Measurements from ENCODE around the gene FAM170B. TPM values are rescaled to one million over a fixed set of nuclear protein-coding genes. Genes with fewer than 3 reads are reported as not detected.
A peak's percentile ranks its signal among the peaks of the same experiment; 100 is the strongest.

FAM170B gene
- total RNA-seq, 4 donors from 2014 or later = not detected

DNA sequence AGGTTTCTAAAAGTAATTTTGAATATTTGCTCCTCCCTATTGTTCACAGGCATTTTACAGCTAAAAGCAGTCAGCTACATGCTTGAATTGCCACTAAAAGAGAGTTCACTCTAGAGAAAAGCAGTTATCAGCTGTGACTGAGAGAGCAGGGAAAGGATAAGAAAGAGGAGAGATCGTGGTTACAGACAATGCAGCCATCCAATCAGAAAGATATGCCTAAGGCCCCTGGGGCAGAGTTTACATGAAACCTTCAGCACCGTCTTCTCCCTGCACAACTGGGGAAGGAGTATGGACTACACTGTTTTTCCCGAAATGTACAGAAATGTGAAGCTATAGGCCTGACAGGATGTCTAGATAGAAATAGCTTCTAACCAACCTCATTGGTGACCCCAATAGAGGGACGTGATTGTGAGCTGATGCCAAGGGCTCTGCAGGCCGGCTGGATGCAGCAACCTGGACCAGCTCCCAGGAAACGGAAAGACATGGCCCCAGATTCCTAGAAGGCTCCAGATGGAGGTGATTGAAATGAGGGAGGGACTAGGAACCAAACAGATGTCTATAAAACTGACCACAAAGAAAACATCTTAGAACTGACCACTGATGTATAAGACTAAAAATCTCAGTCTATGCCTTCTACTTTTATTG lies 15.3 kb downstream of the FAM170B start:
- Histone ChIP-seq H3K27me3 (no peaks in the 10 kb centered on the region), H3K4me1 (peaks cover 33 to 37% of the 10 kb centered on the region in 2 donors), H3K9me3 (no peaks in the 10 kb centered on the region), H3K36me3 (no peaks in the 10 kb centered on the region), H3K4me3 (replicated peaks in 1 of 3) (no peak overlapping the region), H3K27ac (peak overlapping the region; percentile 27 to 47 (median 43))
- 74 to 77% methylated on average over 6 of the region's 6 CpGs for WGBS, 2 donors
- TF ChIP-seq POLR2A (IDR thresholded peaks at IDR 0.05) (no peak), CTCF (IDR thresholded peaks at IDR 0.05) (no peak)
- DNase-seq = no peak
- intact Hi-C loops (cut with DNase I) = no loop called here

DNA sequence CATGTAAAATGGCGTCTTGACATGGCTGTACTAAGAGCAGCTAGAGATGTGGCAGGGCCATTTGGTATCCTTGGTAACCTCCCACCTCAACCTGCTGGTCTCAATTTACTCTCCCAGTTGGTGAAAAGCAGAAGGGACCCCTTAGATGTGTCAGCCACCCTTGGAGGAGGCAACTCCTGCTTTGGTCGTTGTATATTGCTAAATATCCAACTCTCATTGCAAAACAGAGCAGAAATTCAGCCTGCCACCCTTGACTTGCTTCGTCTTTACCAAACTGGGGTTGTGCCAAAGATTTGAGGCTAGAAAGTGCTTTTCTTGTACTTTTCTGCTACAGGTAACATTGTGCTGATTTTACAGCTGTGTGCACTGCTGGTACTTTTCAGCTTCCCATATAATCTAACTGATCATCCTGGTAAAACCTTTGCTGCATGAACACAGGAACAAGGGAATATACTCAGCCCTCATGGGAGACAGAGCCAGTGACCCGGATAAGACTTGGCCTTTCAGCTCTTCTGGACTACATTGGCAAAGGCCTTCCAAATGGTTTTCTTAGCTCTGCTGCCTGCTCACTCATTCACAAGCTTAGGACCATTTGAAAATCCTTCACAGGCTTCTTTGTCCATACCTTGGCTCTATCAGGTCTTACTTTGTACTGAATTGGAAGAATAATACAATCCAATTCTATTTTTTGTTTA lies 16.3 kb downstream of the FAM170B start:
- Histone ChIP-seq H3K27me3 (no peaks in the 10 kb centered on the region), H3K36me3 (no peaks in the 10 kb centered on the region), H3K27ac (peak overlapping the region; percentile 27 to 47 (median 43)), H3K4me3 (replicated peaks in 1 of 3) (no peak overlapping the region), H3K9me3 (no peaks in the 10 kb centered on the region), H3K4me1 (peaks cover 42 to 46% of the 10 kb centered on the region in 2 donors)
- 40 to 42% methylated on average over 3 to 4 of the region's 4 CpGs for WGBS, 2 donors
- TF ChIP-seq POLR2A (IDR thresholded peaks at IDR 0.05) (no peak), CTCF (IDR thresholded peaks at IDR 0.05) (no peak)
- DNase-seq = peak in 1 of 2 donors; percentile 43
- intact Hi-C loops (cut with DNase I) = no loop called here

DNA sequence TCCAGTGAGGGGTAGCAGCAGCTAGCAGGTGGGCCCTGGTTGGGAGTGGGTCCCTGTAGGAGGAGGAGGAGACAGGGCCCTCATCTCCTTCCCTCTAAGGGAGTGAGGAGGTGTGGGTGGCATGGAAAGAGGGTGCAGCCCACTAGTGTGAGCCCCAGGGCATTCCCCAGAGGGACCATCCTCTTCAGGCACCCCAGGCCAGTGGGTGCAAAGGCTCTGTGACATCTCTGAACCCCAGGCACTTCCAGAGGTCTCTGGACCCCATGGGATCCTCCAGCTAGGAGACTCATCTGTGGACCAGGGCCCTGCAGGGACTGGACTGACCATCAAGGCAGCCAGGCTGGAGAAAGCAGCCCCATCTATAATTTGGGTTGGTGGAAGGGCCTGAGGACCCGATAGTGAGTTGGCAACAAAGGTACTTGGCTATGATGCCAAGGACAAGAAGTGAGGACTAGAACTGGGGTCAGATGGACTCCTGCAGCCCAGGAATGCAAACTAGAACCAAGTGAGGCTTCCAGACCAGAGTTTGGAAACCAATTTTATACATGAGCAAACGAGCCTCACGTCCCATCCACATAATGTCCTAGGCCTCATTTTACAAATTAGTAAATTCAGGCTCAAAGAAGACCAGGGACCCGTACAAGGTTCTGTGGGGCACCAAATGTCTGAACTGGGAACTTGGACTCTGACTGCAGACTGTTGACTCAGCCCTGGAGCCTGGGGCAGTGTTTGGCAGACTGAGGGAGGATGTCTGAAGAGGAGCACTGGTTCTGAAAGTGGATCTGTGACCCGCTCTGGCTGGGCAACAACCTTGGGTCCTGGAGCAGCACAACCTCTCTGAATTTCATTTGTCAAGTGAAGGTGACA lies 17.1 kb downstream of the FAM170B start:
- 85 to 89% methylated on average over 5 of the region's 5 CpGs for WGBS, 2 donors

DNA sequence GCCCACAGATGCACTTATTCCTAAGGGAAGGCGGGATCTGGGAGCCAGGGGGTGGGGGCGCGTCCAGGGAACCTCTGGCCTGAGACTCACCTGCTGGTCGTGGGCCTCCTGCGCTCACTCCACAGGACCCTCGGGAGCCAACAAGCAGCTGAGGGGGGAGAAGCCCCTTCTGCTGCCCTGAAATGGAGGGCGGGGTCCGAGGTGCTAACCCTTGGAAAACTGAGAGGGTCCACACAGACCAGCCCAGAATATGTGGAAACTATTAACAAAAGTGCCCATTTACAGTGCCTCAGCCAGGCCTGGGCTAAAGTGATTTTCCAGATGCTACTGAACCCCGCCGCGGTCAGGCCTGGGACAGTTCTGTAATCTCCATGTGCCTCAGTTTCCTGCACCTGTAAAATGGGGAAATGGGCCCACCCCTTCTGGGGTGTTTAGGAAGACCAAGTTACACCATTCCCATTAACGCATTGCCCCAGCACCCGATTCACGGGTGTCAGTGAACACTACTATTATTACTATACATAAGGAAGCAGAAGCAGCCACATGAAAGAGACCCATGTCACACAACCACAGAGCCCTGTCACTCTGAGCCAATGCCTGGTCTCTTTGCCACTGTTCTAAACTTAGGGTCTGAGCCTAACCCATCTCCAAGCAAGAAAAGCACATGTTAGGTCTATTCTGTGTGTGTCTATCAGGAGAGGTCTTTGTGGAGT lies 17.9 kb downstream of the FAM170B start:
- Histone ChIP-seq H3K4me1 (peaks cover 56 to 62% of the 10 kb centered on the region in 2 donors), H3K9me3 (no peaks in the 10 kb centered on the region), H3K27me3 (no peaks in the 10 kb centered on the region), H3K36me3 (no peaks in the 10 kb centered on the region), H3K27ac (peak overlapping the region in 1 of 3 donors; percentile 54), H3K4me3 (replicated peaks in 1 of 3) (peak overlapping the region in 1 of 3 donors; percentile 28)
- WGBS, 2 donors = 82 to 100% methylated on average over 4 to 14 of the region's 14 CpGs
- intact Hi-C loops (cut with DNase I) = no loop called here
- TF ChIP-seq CTCF (IDR thresholded peaks at IDR 0.05) (no peak), POLR2A (IDR thresholded peaks at IDR 0.05) (no peak)
- DNase-seq = no peak

More for the DNA sequence above, 17.1 kb downstream of the FAM170B start:
- H3K4me1 ChIP-seq = peaks cover 50 to 54% of the 10 kb centered on the region in 2 donors
- H3K9me3 ChIP-seq = no peaks in the 10 kb centered on the region
- TF ChIP-seq POLR2A (IDR thresholded peaks at IDR 0.05) (no peak), CTCF (IDR thresholded peaks at IDR 0.05) (no peak)
- H3K27me3 ChIP-seq = no peaks in the 10 kb centered on the region
- H3K36me3 ChIP-seq = no peaks in the 10 kb centered on the region
- intact Hi-C loops (cut with DNase I) = no loop called here
- DNase-seq = no peak
- H3K27ac ChIP-seq = peak overlapping the region; percentile 27 to 47 (median 30)
- H3K4me3 ChIP-seq (replicated peaks in 1 of 3) = no peak overlapping the region
